AG08396 (cell line): ENCODE measurements around the gene SYS1.

ENCODE experiments used
- DNase-seq: peaks from one replicate; pipeline ENCODE4 v3.0.0; 2012; ENCODE audit warnings: low spot score, mixed read lengths

SYS1 gene

GRCh38 chr20:45415822-45416637 lies 53.1 kb downstream of the SYS1 start, which contains the start of gene PIGT:
Gene PIGT (plus strand): TSS chr20:45416141. CDS start chr20:45416157, 16 bp downstream.
- DNase-seq, result peak; percentile 87

- DNase-seq, result no peak
Measured at GRCh38 chr20:45416917-45417316, 54.0 kb downstream of the SYS1 start.
